Anterior cingulate cortex (tissue), 58 donors: ENCODE measurements around the gene KLC4.
"Not testable (repeated sequence)": the region's sequence is repeated elsewhere in the genome, so short reads cannot be mapped to it uniquely, and the experiment has no call there.

Experiments used
- DNase-seq, 58 donors: peaks; one replicate each; lab custom pipeline; 2025; lab: John Stamatoyannopoulos, UW

The KLC4 gene

GRCh38 chr6:43090559-43090956 is 31.1 kb downstream of the KLC4 start:
- no peak for DNase-seq

- DNase-seq, result no peak
Measured at GRCh38 chr6:43091020-43091419, 31.6 kb downstream of the KLC4 start.

GRCh38 chr6:43091436-43091991 is 32.1 kb downstream of the KLC4 start:
- DNase-seq, result no peak

- no peak for DNase-seq
Measured at GRCh38 chr6:43092635-43093034, 33.2 kb downstream of the KLC4 start.

GRCh38 chr6:43093436-43094289 is 34.2 kb downstream of the KLC4 start:
- peak in 2 of 58 donors; percentile 24 to 25 for DNase-seq

GRCh38 chr6:43095939-43096338 is 36.5 kb downstream of the KLC4 start:
- DNase-seq, result no peak

- peak in 9 of 58 donors; percentile 8 to 49 (median 13) for DNase-seq
Measured at GRCh38 chr6:43096451-43097097, 37.1 kb downstream of the KLC4 start.

- DNase-seq, result no peak
Measured at GRCh38 chr6:43097098-43097489, 37.7 kb downstream of the KLC4 start.

GRCh38 chr6:43097502-43097901 is 38.1 kb downstream of the KLC4 start:
- no peak for DNase-seq

GRCh38 chr6:43101497-43101896 is 42.1 kb downstream of the KLC4 start:
- no peak for DNase-seq

- no peak for DNase-seq
Measured at GRCh38 chr6:43103253-43103876, 43.9 kb downstream of the KLC4 start.

- DNase-seq, result no peak
Measured at GRCh38 chr6:43105538-43106222, 46.2 kb downstream of the KLC4 start.

- DNase-seq, result no peak
Measured at GRCh38 chr6:43107344-43108062, 48.1 kb downstream of the KLC4 start.

GRCh38 chr6:43113431-43114260 is 54.2 kb downstream of the KLC4 start:
- no peak for DNase-seq

- DNase-seq, result no peak
Measured at GRCh38 chr6:43115365-43115764, 55.9 kb downstream of the KLC4 start.

GRCh38 chr6:43117466-43117865 is 58.0 kb downstream of the KLC4 start:
- not testable (repeated sequence) for DNase-seq

- no peak for DNase-seq
Measured at GRCh38 chr6:43119482-43119881, 60.1 kb downstream of the KLC4 start.

- DNase-seq, result no peak
Measured at GRCh38 chr6:43120101-43120763, 60.8 kb downstream of the KLC4 start.
